K562 (cell line): Measurements from ENCODE around the gene RAI1. TPM values are rescaled to one million over a fixed set of nuclear protein-coding genes. Genes with fewer than 3 reads are reported as not detected.
A peak's percentile ranks its signal among the peaks of the same experiment; 100 is the strongest.

Source experiments
- ATAC-seq: fragments of 200-7000 bp; cut with Tn5 transposase; 3 replicates; pipeline ENCODE4 v1.9.1; 2020; ENCODE audit warnings: moderate library complexity
- BruUV-seq: library from RNA; stranded (reverse); fragments of 400-500 nt; replicated peaks from 2 replicates; lab custom pipeline; 2021; lab: Mats Ljungman, UMichigan
- CTCF ChIA-PET: fragments of 300-600 bp; formaldehyde crosslinking; extraction: SDS; loops from one replicate; lab custom pipeline; 2021; ENCODE audit warnings: low intra/inter-chr PET ratio; lab: Yijun Ruan, JAX
- POLR2A ChIA-PET: fragments of 300-600, 350-650 bp; sonication (Branson Sonifier 250); formaldehyde crosslinking; extraction: SDS; loops from one replicate; lab custom pipeline; 2021; ENCODE audit warnings: antibody characterized with exemption, inconsistent platforms; lab: Yijun Ruan, JAX
- DNase-seq, 4 experiments: peaks; one replicate each; pipeline versions ENCODE4 v3.0.0 to v3.0.0-alpha.2; 2011 to 2018; ENCODE audit warnings: low spot score in 3 of 4, mixed read lengths in 3 of 4; ENCODE audit errors: extremely low read depth in 1 of 4
- FAIRE-seq: peaks from 2 replicates; lab custom pipeline; 2011; peaks lifted over from hg19 to GRCh38; lab: Jason Lieb, UNC
- H2AFZ ChIP-seq: 2 replicates; pipeline ENCODE4 v1.6.0; 2011; ENCODE audit warnings: low read depth, low read length, control low read depth, inconsistent platforms
- H3K27ac ChIP-seq: fragments of 200-600 bp; 3 replicates; pipeline ENCODE4 v1.8.0; 2011; ENCODE audit warnings: low read depth, mild to moderate bottlenecking, control low read depth, inconsistent platforms, low read length, moderate library complexity, mixed read lengths; ENCODE audit errors: extremely low read depth
- H3K27me3 ChIP-seq, 2 experiments: fragments of 300-600 bp in 1 of 2; 2 replicates in 1 of 2; 3 replicates in 1 of 2; pipeline versions ENCODE4 v1.6.0 to v1.8.0; 2011; ENCODE audit warnings: inconsistent platforms in 2 of 2, low read length in 2 of 2, mild to moderate bottlenecking in 1 of 2, mixed read lengths in 1 of 2, moderate library complexity in 1 of 2; ENCODE audit not compliant: control insufficient read depth in 2 of 2, insufficient read depth in 2 of 2
- H3K36me3 ChIP-seq: fragments of 300-600 bp; 3 replicates; pipeline ENCODE4 v1.8.0; 2011; ENCODE audit warnings: mild to moderate bottlenecking, low read length, inconsistent platforms; ENCODE audit not compliant: control insufficient read depth, insufficient read depth
- H3K4me1 ChIP-seq, 2 experiments: fragments of 200-600 bp in 1 of 2; replicated peaks in 1 of 2; 2 replicates in 1 of 2; 3 replicates in 1 of 2; pipeline versions ENCODE4 v1.5.1 to v1.8.0; 2011; ENCODE audit warnings: inconsistent platforms in 2 of 2, low read length in 2 of 2, mild to moderate bottlenecking in 1 of 2, mixed read lengths in 1 of 2, moderate library complexity in 1 of 2; ENCODE audit not compliant: control insufficient read depth in 2 of 2, insufficient read depth in 2 of 2
- H3K4me2 ChIP-seq: 2 replicates; pipeline ENCODE4 v1.6.1; 2011; ENCODE audit warnings: low read length, control low read depth, inconsistent platforms, mixed read lengths; ENCODE audit not compliant: insufficient read depth
- H3K4me3 ChIP-seq: fragments of 200-600 bp; sonication (generic), shearing (Covaris generic); 2 replicates; pipeline ENCODE4 v1.5.1; 2016; ENCODE audit warnings: control low read depth, inconsistent platforms
- H3K79me2 ChIP-seq: fragments of 200-600 bp; 3 replicates; pipeline ENCODE4 v1.8.0; 2011; ENCODE audit warnings: low read length, inconsistent platforms; ENCODE audit not compliant: control insufficient read depth, insufficient read depth
- H3K9ac ChIP-seq, 2 experiments: 2 replicates each; pipeline versions ENCODE4 v1.6.0 to v1.6.1; 2011; ENCODE audit warnings: low read depth in 2 of 2, low read length in 2 of 2, control low read depth in 1 of 2, inconsistent platforms in 1 of 2, mild to moderate bottlenecking in 1 of 2, mixed read lengths in 1 of 2; ENCODE audit not compliant: insufficient read depth in 1 of 2
- H3K9me1 ChIP-seq: one replicate; pipeline ENCODE4 v1.6.0; 2011; ENCODE audit warnings: inconsistent platforms, mild to moderate bottlenecking, low read length, moderate library complexity; ENCODE audit not compliant: control insufficient read depth, insufficient read depth
- H3K9me3 ChIP-seq: replicated peaks from 2 replicates; pipeline ENCODE4 v1.5.1; 2011; ENCODE audit warnings: low read depth, low read length, inconsistent platforms; ENCODE audit not compliant: control insufficient read depth, insufficient read depth
- H4K20me1 ChIP-seq: replicated peaks from 2 replicates; pipeline ENCODE4 v1.6.1; 2011; ENCODE audit warnings: low read length, inconsistent platforms, mixed read lengths; ENCODE audit not compliant: control insufficient read depth, insufficient read depth
- PTTG1 ChIP-seq: fragments of 450-650 bp; IDR thresholded peaks from 2 replicates; pipeline ENCODE4 v1.6.1; 2016; ENCODE audit warnings: low read depth, mild to moderate bottlenecking, missing genetic modification characterization, missing compliant biosample characterization
- SMARCE1 ChIP-seq: fragments of 450-650 bp; IDR thresholded peaks from 2 replicates; pipeline ENCODE4 v1.7.1; 2016; ENCODE audit warnings: mild to moderate bottlenecking
- VEZF1 ChIP-seq: fragments of 200-800 bp; sonication (Bioruptor generic); IDR thresholded peaks from 2 replicates; pipeline ENCODE4 v1.6.1; 2017; ENCODE audit warnings: missing genetic modification characterization, missing compliant biosample characterization
- ZBTB33 ChIP-seq: sonication (generic); formaldehyde crosslinking; IDR thresholded peaks from 2 replicates; pipeline ENCODE4 v1.8.1; 2023; ENCODE audit warnings: mild to moderate bottlenecking, missing genetic modification reagents
- ZBTB7A ChIP-seq: IDR thresholded peaks from 2 replicates; pipeline ENCODE4 v1.6.1; 2011; ENCODE audit warnings: low read depth, mild to moderate bottlenecking, low read length, moderate library complexity, borderline replicate concordance; ENCODE audit not compliant: control insufficient read depth
- ZFP30 ChIP-seq: fragments of 250-450 bp; sonication (Bioruptor Pico); IDR thresholded peaks from 2 replicates; pipeline ENCODE4 v1.8.0; 2022; ENCODE audit warnings: moderate library complexity, mild to moderate bottlenecking, inconsistent platforms, borderline replicate concordance
- WGBS: fragments of 100-300 bp; shearing (Covaris generic); methylation state at CpG from one replicate; pipeline ENCODE4 v1.1.6; 2016; ENCODE audit warnings: low coverage, mixed read lengths; ENCODE audit not compliant: insufficient coverage; ENCODE audit errors: missing lambda C conversion rate; 5-methylcytosine and 5-hydroxymethylcytosine counted together
- in situ Hi-C: fragments of 300-500 bp; cut with MboI; formaldehyde crosslinking; loops from 4 replicates; pipeline ENCODE4 v1.15.0; 2018; ENCODE audit warnings: inconsistent platforms, mixed read lengths
- intact Hi-C: fragments of 100-400 bp; cut with micrococcal nuclease; formaldehyde crosslinking; loops from 2 replicates; pipeline ENCODE4 v1.14.2; 2022
- polyA plus RNA-seq, 8 experiments: library from polyadenylated mRNA; depleted of rRNA in 4 of 8; stranded (reverse) in 5 of 8; unstranded in 3 of 8; fragments of >200 nt; fragmentation: Nextera tagmentation in 2 of 8; fragmentation: Illumina TruSeq in 1 of 8; extraction: Ambion mirVana in 2 of 8; extraction: Trizol in 1 of 8; gene quantifications; 2 replicates each; pipeline versions ENCODE4 v1.2.1 to v1.2.3, GENCODE V29; 2011 to 2014; ENCODE audit warnings: inconsistent platforms in 1 of 8, missing spikeins in 1 of 8
- total RNA-seq, 7 experiments: library from RNA; depleted of rRNA in 6 of 7; stranded (reverse); fragments of >200 nt in 6 of 7; fragmentation: Illumina TruSeq in 2 of 7; extraction: Trizol in 2 of 7; gene quantifications; 2 replicates each; pipeline versions ENCODE4 v1.2.1 to v1.2.3, GENCODE V29; 2011 to 2021; ENCODE audit warnings: low replicate concordance in 1 of 7
- TF ChIP-seq, protein P1 (sequence below): sonication (generic); formaldehyde crosslinking; IDR thresholded peaks from 2 replicates; pipeline ENCODE4 v1.8.0; 2022; ENCODE audit warnings: missing genetic modification reagents, mild to moderate bottlenecking, moderate library complexity, borderline replicate concordance
- TF ChIP-seq, protein P2 (sequence below): fragments of 250-450 bp; sonication (Bioruptor Pico); IDR thresholded peaks from 2 replicates; pipeline ENCODE4 v1.4.0; 2020; ENCODE audit warnings: mild to moderate bottlenecking, moderate library complexity, borderline replicate concordance

The RAI1 gene
- total and polyA plus RNA-seq, 9 of the 15 experiments (the other 6 are each of a cell fraction or from before 2014, with no cell fraction given) = 0.68 to 19.9 (median 5.5) TPM

GRCh38 chr17:17792551-17793377 lies 111.5 kb downstream of the RAI1 start:
- BruUV-seq = no TSS peak
- WGBS = 96% methylated on average over 5 of the region's 38 CpGs
- ATAC-seq (no peak; the same call in 2 of the 3 replicates), FAIRE-seq (no peak), DNase-seq (peak in 3 of 4 experiments; percentile 21 to 46 (median 28))
- ChIA-PET CTCF (no interaction called here), POLR2A (interaction anchor here (0.6 kb wide), 1 partner anchor 10 kb away, joined by 3 read pairs; no protein-coding TSS in a partner anchor)
- H3K27me3 ChIP-seq = no peaks in the 10 kb centered on the region
- no peaks in the 10 kb centered on the region for H3K79me2 ChIP-seq
- no peak overlapping the region for H3K4me2 ChIP-seq
- H3K36me3 ChIP-seq = peaks cover 20% of the 10 kb centered on the region; the same call in 2 of the 3 replicates
- H3K4me3 ChIP-seq = no peak overlapping the region
- no peaks in the 10 kb centered on the region for H3K9me1 ChIP-seq
- 0 out of 4 replicates have a peak overlapping the region, but pooled peaks of 1 of the 2 experiments have one; percentile 26 for H3K9ac ChIP-seq
- H2AFZ ChIP-seq = no peak overlapping the region
- in situ Hi-C loops (no loop called here), intact Hi-C loops (no loop called here)
- peaks cover 0 to 49% of the 10 kb centered on the region in 2 experiments; a peak in 3 of 5 replicates for H3K4me1 ChIP-seq
- TF ChIP-seq PTTG1 (tag) (no peak), SMARCE1 (no peak), ZBTB33 (no peak), VEZF1 (CRISPR knock-in tag) (peak; percentile 68), ZFP30 (CRISPR knock-in tag) (no peak), ZBTB7A (no peak)
- TF ChIP-seq, protein P1, sequence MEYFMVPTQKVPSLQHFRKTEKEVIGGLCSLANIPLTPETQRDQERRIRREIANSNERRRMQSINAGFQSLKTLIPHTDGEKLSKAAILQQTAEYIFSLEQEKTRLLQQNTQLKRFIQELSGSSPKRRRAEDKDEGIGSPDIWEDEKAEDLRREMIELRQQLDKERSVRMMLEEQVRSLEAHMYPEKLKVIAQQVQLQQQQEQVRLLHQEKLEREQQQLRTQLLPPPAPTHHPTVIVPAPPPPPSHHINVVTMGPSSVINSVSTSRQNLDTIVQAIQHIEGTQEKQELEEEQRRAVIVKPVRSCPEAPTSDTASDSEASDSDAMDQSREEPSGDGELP (CRISPR knock-in tag) = peak; percentile 24; the same call in 1 of the 2 replicates
- TF ChIP-seq, protein P2, sequence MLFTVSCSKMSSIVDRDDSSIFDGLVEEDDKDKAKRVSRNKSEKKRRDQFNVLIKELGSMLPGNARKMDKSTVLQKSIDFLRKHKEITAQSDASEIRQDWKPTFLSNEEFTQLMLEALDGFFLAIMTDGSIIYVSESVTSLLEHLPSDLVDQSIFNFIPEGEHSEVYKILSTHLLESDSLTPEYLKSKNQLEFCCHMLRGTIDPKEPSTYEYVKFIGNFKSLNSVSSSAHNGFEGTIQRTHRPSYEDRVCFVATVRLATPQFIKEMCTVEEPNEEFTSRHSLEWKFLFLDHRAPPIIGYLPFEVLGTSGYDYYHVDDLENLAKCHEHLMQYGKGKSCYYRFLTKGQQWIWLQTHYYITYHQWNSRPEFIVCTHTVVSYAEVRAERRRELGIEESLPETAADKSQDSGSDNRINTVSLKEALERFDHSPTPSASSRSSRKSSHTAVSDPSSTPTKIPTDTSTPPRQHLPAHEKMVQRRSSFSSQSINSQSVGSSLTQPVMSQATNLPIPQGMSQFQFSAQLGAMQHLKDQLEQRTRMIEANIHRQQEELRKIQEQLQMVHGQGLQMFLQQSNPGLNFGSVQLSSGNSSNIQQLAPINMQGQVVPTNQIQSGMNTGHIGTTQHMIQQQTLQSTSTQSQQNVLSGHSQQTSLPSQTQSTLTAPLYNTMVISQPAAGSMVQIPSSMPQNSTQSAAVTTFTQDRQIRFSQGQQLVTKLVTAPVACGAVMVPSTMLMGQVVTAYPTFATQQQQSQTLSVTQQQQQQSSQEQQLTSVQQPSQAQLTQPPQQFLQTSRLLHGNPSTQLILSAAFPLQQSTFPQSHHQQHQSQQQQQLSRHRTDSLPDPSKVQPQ = no peak
- H3K27ac ChIP-seq = no peak overlapping the region
- no peaks in the 10 kb centered on the region for H3K9me3 ChIP-seq
- no peaks in the 10 kb centered on the region for H4K20me1 ChIP-seq
